T follicular helper cell (primary cell): ENCODE measurements around the gene AASDHPPT.

Source experiments
- DNase-seq: peaks from one replicate; pipeline ENCODE4 v3.0.0-alpha.2; 2020; ENCODE audit warnings: low read depth

Gene AASDHPPT

GRCh38 chr11:106086135-106086534 lies 8.7 kb downstream of the AASDHPPT start:
- DNase-seq, result no peak

- DNase-seq, result no peak
These were observed 9.4 kb downstream of the AASDHPPT start for GRCh38 chr11:106086850-106087249.

GRCh38 chr11:106087815-106088435 lies 10.5 kb downstream of the AASDHPPT start:
- DNase-seq, result peak; percentile 16

DNA sequence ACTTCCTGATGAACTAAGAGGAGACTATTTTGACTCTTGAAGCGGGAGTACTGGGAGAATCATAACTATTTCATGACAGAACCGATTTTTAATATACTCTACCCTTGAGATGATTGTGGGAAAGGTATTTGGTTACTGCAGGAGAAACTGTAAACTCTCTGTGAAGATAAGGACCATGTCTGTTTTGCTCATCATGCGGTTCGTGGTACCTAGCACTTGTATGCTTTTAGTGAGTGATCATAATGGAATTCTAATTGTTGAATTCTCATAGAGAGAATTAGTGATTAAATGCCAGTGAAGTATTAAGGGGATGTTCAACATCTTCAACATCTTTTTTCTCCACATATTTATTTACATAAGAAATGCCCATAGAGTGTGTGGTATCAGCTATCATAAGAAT lies 11.4 kb downstream of the AASDHPPT start:
- no peak for DNase-seq

DNA sequence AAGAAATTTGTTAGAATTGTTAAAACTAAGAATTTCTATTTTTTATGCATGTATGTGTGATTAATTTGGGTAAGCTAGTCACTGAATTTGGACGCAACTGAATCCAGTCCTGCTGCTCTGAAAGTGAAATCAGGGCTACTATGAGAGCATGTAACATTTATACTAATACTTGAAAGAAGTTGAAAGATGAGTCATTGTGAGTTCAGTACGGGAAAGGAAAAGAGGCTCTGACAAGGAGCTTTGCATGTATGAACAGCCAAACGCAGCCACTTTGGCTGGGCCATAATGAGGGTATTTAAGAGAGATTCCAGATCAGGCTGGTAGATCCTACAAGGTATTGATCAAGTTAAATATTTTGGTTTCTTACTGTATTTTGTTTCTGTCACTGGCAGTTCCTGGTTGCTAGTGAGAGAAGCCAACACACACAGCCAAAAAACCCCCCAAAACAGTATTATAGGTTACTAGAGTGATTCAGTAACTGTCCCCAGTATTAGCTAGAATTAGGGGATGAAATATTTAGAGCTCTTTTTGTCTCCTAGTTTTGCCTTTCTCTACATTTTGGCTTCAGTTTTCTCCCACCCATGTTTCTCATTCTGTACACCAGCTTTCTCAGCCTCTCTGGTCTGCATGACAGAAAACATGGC lies 14.1 kb downstream of the AASDHPPT start:
- no peak for DNase-seq

GRCh38 chr11:106092446-106092845 lies 15.0 kb downstream of the AASDHPPT start:
- no peak for DNase-seq

- DNase-seq, result no peak
These were observed 21.6 kb downstream of the AASDHPPT start for GRCh38 chr11:106098893-106099553.

DNA sequence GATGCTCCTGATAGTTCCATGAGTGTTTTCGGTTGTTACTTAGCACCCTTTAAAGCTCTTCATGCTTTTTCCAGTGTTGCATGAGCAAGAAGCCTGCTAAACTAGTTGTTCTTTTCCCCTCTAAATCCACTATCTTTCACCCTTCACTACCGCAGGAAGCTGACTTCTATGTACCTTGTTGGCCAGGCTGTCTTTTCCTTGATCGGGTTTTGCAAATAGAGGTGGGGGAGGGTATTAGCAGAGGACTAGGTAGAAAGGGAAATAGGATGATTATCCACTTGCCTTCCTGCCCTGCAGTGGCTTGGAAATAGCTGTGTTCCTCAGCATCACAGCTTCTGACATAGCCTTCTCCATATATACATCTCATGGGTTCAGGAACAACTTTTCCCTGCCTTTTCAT lies 23.9 kb downstream of the AASDHPPT start:
- DNase-seq, result no peak

DNA sequence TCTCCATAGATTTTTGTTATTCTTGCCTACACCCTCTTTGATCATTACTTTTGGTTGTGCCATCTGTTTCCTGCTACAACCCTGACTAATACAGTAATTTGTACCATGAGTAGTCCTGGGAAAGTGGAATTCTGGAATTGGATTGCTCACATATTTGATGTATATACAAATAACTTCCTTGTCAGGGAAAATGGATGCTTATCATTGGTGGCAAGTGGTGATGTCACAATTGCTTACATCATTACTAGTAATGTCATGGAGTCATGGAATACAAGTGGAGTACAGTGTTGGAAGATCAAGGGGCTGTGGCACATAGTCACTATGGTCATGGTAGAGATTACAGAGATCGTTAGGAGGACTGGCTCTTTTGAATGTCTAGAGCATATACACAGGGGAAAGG lies 24.4 kb downstream of the AASDHPPT start:
- DNase-seq, result no peak

- DNase-seq, result no peak
These were observed 28.5 kb downstream of the AASDHPPT start for GRCh38 chr11:106105986-106106385.

- no peak for DNase-seq
These were observed 44.3 kb downstream of the AASDHPPT start for GRCh38 chr11:106121570-106122320.

DNA sequence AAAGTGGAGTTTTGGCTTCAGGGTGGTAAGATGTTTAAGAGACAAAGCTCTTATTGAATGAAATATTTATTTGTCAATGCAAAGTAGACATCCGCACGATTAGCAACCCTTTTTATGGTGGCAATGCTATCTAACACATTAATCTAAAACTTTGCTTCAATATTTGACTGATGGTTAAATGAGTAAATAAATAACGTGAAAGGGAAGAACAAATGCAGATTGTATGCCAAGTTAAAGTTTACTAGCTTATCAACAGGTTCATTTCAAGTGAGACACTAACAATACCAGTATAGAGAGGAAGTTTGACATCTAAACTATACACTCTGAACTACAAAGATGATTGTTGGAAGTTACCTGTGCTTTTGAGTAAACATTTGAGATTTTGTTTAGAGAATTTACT lies 50.1 kb downstream of the AASDHPPT start:
- DNase-seq, result no peak

DNA sequence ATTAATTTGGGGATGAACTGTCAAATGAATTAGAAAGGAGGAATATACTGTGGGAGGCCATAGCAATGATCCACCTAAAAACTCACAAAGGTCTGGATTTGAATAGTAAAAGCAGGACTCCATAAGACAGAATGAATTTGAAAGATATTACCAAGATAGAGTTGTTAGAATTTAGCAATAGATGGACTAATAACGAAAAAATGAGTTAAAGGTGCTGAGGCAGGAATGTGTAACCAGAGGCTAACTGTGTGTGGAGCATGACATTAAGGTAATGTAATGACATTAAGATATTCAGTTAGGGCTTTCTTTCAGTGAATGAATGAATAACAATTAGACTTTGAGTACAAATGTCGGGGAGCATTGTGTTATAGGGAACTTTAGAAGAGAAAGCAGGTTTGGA lies 51.3 kb downstream of the AASDHPPT start:
- DNase-seq, result no peak

GRCh38 chr11:106131998-106132397 lies 54.5 kb downstream of the AASDHPPT start:
- DNase-seq, result no peak

- no peak for DNase-seq
These were observed 55.3 kb downstream of the AASDHPPT start for GRCh38 chr11:106132582-106133354.

DNA sequence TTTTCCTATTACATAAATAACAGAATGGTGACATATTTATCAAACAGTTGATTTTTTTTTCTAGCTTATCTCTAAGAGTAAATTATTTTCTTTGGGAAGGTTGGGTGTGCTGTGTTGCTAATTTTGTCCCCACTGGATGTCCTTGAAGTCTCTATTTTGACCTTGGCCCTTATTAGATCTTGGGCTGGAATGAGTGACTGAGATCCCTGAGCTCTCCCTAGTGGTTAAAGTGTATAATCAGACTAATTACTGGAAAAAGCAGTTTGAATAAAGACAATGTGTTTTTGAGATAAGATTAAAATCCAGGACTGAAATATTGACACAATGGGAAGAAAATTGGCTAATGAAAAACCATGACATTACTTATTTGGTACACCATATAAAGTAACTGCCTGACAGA lies 56.1 kb downstream of the AASDHPPT start:
- DNase-seq, result no peak

- no peak for DNase-seq
These were observed 59.6 kb downstream of the AASDHPPT start for GRCh38 chr11:106137061-106137460.

- DNase-seq, result no peak
These were observed 60.3 kb downstream of the AASDHPPT start for GRCh38 chr11:106137758-106138157.
